CD4-positive, alpha-beta T cell treated with Interleukin-4 for 1 hour (primary cell): ENCODE data around the gene PIK3IP1.

Source experiments
- DNase-seq, 2 donors: peaks; one replicate each; pipeline ENCODE4 v3.0.0-alpha.2; 2020 to 2022

PIK3IP1 gene

DNA sequence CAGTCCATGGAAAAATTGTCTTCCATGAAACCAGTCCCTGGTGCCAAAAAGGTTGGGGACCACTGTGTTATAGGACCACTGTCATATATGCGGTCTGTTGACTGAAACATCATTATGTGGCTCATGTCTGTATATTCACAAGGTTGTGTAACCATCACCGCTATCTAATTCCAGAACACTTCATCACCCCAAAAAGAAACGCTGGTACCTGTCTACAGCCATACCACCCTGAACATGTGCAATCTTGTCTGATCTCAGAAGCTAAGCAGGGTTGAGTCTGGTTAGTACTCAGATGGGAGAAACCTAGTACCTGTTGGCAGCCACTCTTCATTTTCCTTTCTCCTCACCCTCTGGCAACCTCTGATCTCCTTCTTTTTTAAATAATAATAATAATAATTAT lies 12.9 kb upstream of the PIK3IP1 start:
- DNase-seq, result no peak

DNA sequence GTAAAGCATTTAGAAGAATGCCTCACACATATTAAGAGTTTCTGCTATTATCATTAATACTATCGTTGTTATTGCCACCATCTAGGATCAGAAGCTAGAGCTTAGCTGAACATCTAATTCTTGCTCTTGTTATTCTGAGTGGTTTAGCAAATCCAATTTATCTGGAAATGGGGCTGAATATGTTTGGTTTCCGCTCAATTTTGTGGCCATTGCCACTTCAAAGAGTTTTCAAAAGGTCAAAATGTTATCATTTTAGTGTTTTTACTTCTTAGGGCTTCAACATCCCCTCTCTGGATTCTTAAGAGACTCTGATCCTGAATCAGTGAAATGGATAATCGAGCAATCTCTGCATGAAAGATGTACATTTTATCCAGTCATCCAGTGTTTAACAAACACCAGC lies 10.2 kb upstream of the PIK3IP1 start:
- no peak for DNase-seq

DNA sequence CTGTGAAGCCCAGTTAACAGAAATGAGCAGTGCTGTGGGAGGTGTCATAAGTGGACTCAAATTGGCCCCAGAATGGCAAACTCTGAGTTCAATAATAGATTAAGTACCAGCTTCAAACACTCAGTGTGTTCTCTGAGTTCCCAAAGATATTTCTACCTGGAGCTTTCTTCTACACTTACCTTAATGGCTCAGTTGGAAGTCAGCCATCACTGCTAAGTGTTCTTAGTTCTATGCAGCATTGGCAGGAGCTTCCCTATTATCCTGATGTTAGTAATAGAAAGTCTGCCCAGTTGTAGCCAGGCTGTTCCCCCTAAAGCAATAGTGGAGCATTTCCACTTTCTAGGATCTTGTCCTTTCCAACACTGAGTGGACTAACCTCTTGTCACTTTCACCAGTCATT lies 9.7 kb upstream of the PIK3IP1 start:
- no peak for DNase-seq

DNA sequence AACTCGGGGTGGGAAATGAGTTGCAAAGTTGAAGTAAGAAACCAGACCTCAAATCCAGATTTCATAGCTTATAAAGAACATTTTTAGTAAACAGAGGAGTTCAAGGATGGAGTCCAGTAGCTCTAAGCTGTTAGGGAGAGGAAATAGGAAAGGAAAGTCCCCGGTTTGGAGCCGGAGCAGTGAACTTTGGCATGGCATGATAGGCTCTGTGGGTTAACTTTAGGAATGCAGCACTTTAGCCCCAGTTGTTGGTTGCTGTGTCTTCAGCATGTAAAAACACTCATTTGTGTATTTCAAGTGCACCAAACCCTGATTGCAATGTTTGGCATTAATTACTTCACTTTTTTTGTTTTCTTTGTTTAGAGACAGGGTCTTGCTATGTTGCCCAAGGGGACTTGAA lies 8.6 kb upstream of the PIK3IP1 start:
- no peak for DNase-seq

DNA sequence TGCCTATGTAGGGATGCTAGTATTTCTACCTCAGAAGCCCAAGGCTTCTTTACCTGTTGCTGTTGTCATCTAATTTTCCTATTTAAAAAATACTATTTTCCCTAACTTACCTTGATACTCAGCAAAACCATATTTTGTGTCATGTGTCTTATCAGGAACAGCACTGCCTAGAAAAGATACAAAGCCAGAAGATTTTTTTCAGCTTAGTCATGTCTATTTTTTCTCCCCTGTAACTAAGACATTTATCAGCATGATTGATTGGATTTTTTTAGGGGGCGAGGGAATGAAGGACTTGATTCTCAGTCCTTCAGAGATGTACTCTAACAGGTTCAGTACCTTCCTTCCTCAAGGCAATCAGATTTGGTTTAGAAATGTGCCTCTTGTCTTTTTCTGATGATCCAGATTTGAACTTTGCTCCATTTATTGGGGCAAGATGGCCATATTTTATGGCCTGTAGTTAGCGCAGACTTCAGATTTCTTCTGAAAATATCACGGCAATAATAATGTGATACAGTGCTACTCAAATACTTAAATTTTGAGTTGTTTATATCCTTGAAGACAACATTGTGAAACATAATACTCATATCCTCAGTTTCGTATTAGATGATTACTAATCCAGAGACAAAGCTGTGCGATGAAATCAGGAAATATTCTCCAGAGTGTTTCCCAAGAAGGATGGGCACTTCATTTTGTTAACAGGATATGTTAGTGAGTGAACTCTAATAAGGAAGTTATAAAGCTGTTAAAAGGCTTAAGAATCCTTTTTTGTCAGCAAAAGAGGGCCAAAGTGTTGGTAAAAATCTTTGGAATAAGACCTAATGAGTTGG lies 3.8 kb upstream of the PIK3IP1 start:
- no peak for DNase-seq

DNA sequence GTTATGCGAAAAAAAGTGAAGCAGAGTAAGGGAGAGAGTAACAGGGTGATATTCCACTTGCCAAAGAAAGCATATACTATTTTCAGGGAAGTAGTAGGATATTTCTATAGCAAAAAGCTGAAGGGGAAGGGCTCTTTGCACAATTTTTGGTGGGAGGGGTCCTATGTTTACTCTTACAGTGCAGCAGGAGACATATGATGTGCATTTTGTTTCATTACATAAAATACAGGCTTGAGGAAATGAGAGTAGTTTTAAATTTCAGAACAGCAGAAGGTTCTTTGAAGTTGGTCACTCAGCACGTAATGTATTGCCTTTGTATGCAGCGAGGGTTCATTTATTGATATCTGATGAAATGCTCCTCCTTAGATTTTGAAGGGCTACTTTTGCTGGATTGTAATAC lies 3.1 kb upstream of the PIK3IP1 start:
- no peak for DNase-seq

DNA sequence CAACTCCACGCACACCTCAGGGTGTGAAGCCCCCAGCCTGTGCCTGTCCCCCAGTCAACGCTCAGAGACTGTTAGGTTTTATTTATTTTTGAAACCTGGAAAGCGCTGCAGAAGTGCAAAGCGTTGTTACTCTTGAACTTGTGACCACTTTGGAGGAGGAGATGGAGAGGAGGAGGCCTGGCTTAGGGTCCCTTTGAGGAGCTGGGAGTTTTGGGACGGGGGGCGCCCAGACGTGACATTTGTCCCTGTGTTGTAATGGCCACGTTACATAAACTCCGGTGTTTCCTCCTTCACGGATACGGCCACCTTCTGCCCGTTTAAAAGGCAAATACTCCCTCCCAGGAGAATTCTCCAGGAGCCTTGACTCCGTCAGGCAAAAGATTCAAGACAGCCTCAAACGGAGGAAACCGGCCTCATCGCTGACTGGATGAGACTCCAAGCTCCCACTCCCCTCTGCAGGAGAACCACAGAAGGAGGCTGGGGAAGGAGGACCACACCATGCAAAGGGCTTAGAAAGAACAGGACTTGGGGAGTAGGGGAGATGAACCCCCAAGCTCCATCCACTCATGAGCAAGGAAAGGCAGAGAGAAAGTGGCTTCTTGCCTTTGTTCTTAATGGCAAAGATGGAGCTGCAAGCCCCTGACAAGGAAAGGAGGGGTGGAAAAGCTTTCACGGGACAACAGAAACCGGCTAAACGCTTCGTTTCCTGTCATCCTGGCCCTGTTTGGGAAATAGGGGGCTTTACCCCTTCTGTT lies 630 bp downstream of the PIK3IP1 start:
- DNase-seq, result peak in 1 of 2 donors; percentile 48

DNA sequence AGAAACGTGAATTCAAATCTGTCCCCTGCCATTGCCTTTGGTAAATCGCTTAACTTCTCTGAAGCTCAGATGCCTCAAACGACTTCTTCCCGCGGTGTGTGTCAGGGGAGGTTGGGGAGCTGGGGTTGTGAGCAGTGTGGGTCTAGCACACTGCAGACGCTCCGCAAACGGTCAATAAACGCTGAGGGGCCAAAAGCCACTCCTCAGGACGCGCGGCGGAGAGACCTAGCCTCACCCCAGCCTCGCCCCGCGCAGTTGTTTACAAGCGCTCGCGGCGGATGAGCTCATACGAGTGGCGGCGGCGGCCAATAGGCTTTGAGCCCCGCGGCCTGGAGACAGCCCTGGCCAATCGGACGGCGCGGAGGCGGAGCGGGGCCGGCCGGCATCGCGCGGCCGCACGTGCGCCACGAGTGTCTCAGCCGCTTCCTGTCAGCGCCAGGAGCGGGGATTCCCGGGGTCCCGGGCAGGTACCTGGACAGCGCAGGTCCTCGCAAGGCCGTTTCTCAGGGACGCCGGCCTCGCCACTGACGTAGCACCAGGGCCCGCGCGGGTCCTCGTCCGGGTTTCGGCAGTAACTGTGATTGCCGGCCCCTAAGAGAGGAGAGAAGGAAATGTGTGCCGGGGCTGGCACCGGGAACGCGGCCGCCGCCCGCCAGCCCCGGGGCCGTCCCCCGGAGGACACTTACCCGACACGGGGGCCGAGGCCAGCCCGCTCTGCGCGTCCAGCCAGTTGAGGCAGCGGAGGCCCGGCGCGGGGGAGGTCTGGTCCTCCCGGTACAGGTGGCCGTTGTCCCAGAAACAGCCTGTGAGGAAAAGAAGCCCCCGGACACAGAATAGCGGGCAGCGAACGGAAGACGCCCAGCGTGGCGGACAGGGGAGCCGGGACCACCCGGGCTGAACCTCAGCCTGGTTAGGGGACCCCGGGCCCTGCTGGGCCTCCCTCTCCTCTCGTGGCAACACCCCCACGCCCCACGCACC lies 1.5 kb downstream of the PIK3IP1 start:
- peak; percentile 96 to 97 for DNase-seq

DNA sequence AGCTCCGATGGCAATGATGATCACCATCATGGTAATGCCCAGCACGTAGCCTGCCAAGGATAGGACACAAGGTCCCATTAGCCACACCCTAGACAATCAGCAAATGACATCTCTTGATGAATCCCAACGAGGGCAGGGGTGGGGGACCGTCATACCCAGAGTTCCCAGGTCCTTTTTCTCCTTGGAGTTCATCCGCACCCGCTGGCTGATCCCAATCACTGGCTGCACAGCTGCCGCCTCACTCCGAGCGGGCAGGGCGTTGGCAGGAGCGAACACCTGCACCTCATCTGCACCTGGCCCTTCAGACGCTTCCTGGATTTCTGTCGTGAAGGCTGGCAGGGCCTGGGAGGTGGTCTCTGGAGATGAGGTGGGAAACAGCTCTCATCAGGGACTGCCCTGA lies 2.9 kb downstream of the PIK3IP1 start:
- DNase-seq, result no peak

DNA sequence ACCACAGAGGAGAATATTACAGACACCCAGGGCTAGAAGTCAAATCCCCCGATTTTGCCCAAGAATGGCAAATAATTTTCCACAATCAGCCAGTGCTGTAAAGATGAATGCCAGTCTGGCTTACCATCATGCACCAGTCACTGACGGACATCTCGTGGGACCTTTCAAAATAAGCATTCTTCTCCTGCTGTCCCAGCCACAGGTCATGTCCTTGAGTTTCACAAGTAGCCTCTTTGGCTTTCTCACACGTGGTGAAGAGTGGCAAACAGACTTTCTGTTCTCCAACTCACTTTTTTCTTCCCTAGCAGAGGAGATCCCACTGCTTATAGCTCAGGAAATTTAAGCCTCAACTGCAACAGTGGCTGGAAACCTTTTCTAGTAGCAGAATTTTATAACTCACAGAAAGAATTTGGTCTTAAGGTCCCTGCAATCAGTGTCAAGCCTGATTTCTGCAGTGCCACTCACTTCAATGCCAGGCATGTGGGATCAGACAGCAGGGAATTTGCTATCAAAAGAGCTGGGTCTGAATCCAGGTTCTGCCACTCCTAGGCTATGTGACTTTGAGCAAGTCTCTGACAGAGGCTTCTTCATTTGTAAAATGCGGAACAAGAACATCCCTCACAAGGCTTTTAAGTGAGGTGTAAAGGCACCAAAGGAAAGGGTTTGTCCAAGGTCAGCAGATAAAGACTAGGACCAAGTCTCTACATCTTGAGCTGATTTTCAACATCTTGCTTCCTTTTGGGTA lies 3.6 kb downstream of the PIK3IP1 start:
- no peak for DNase-seq

DNA sequence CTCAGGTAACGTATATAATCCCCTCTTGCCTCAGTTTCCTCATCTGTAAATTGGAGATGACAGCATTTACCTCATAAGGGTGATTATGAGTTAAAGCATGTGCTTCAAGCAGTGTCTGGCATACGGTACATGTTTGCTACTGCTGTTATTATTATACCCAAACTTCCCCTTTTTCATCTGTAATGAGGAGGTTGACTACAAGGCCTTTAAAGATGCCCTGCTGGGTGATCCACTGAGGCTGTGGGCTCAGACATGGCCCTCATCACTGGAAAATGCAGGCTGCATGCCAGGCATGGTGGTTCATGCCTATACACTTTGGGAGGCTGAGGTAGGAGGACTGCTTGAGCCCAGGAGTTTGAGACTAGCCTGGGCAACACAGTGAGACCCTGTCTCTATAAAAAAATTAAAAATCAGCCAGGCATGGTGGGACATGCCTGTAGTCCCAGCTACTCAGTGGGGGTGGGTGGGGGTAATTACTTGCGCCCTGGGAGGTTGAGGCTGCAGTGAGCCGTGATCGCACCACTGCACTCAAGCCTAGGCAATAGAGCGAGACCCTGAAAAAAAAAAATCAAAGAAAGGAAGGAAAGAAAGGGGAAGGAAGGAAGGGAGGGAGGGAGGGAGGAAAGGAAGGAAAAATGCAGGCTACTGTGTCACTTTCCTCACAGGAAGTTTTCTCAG lies 4.3 kb downstream of the PIK3IP1 start:
- no peak for DNase-seq

DNA sequence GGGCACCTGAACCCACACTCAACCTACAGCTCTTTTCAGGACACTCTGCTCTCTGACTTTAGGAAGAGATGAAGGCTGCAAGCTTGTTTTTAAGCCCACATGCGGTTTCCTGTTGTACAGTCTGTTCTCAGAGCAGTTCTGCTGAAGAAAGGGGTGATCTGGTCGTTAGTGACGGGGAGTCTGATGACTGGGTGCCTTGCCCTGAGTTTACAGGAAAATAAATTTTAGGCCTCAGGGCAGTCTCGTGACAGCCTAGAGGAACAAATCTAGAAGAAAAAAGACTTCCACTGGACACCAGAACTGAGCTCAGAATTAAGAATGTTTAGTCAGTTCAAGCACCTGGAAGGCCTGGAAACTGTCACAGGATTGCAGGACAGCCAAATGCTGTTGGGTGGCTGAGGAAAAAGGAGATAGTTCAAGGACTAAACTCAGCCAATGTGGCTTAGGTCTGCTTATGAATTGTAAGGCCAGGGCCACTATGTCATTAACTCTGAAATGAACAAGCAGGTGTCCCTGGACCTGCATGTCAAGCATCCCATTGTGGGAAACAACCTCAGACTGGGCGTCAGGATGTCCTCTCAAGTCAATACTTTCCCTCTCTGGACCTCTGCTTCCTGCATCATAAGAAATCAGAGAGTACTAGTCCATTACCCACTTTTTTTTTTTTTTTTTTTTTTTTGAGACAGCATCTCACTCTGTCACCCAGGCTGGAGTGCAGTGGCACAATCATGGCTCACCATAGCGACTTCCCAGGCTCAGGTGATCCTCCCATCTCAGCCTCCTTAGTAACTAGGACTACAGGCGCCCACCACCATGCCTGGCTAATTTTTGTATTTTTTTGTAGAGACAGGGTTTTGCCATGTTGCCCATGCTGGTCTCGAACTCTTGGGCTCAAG lies 5.7 kb downstream of the PIK3IP1 start:
- DNase-seq, result peak; percentile 88 to 90

DNA sequence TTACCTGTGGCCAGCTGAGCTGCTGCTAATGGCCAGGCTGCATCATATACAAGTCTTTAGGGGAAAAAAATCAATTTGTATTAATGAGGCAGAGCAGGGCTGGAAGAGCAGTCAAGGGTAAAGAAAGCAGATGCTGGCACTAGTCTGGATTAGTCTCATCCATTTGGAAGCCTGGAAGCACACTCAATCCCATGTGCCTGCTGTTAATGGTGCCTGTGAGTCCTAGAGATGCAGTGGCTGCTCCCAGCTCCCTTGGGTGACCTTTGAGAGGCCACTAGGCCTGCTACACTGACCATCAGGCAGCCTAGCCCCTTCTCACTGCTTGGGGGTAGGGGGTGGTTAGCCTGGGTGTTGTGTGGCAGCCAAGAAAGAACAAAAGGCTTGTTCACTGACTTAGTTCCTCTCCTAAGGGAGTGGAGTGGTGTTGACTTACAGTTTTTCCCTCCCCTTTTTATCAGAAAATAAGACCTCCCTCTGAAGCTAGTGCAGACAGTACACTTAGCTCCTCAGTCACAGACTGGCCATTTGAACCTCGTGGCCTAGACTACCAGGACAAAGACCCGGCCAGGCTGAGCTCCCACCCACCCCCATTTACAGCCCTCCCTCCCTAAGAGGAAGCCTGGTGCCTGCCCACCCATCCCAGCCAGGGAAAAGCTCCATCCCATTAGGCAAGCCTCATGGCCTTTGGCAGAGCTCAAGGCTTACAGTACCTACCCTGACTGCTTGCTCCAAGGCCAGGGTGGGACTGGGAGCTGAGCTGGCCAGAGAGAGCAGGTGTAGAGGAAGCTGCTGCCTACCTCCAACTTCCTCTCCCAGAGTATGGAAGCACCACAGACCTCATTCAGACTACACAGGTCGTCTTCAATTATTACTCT lies 7.8 kb downstream of the PIK3IP1 start:
- DNase-seq, result no peak

DNA sequence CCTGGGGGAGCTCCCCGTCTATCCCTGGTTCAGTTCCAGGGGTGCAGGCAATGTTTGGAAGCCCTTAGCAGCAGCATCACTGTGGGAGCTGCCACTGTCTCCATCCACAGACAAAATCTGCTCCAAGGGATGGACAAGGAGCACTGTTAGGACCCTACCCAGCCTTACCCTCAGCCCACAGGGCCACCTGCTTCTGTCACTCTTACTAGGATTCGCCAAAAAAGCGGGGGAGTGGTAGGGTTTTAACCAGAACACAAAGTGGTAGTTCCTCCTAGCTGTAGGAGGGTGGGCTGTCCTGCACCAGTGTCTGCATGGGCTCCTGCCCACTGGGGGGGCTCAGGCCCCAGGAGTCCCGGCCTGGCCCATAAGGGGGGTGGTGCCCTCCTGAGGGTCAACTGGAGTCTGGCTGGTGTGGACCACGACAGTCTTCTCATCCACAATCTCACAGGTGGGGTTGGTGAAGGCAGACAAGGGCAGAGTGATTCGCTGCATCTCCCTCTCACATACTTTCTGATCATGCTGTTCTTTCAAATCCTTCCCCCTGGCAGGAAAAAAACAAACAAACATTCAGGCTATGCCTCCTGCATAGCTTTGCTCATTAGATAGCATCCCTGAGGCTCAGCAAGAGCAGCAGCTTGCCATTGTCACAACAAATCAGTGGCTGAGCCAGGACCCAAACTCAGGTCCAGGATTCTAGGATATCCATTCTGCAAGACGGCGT lies 9.4 kb downstream of the PIK3IP1 start:
- DNase-seq, result no peak

DNA sequence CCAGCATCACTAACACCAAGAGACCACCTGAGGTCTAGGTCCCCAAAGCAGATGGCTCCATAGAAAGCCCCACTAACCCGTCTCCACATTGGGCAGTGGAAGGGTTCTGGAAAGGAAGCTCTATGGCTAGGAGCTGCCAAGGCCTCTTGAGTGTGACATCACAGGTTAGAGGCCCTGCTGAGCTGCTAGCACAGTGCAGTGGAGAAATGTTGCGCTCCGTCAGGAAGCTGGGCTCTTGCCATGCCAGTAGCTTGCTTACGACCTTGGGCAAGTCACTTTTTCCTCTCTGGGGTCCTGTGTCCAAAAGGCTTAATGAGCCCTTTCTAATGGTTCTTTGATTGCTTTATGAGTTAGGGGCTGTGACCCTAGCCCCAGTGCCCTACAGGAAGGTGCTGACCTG lies 10.6 kb downstream of the PIK3IP1 start:
- DNase-seq, result no peak

DNA sequence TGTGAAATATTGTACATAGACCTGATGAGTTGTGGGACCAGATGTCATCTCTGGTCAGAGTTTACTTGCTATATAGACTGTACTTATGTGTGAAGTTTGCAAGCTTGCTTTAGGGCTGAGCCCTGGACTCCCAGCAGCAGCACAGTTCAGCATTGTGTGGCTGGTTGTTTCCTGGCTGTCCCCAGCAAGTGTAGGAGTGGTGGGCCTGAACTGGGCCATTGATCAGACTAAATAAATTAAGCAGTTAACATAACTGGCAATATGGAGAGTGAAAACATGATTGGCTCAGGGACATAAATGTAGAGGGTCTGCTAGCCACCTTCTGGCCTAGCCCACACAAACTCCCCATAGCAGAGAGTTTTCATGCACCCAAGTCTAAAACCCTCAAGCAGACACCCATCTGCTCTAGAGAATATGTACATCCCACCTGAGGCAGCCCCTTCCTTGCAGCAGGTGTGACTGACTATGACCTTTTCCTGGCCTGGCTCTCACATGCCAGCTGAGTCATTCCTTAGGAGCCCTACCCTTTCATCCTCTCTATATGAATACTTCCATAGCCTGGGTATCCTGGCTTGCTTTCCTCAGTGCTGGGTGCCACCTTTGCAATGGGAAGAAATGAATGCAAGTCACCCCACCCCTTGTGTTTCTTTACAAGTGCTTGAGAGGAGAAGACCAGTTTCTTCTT lies 12.3 kb downstream of the PIK3IP1 start:
- peak in 1 of 2 donors; percentile 17 for DNase-seq

DNA sequence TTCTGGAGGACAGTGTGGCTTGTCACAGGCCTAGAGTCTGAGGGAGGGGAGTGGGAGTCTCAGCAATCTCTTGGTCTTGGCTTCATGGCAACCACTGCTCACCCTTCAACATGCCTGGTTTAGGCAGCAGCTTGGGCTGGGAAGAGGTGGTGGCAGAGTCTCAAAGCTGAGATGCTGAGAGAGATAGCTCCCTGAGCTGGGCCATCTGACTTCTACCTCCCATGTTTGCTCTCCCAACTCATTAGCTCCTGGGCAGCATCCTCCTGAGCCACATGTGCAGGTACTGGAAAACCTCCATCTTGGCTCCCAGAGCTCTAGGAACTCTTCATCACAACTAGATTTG lies 13.0 kb downstream of the PIK3IP1 start:
- DNase-seq, result no peak

DNA sequence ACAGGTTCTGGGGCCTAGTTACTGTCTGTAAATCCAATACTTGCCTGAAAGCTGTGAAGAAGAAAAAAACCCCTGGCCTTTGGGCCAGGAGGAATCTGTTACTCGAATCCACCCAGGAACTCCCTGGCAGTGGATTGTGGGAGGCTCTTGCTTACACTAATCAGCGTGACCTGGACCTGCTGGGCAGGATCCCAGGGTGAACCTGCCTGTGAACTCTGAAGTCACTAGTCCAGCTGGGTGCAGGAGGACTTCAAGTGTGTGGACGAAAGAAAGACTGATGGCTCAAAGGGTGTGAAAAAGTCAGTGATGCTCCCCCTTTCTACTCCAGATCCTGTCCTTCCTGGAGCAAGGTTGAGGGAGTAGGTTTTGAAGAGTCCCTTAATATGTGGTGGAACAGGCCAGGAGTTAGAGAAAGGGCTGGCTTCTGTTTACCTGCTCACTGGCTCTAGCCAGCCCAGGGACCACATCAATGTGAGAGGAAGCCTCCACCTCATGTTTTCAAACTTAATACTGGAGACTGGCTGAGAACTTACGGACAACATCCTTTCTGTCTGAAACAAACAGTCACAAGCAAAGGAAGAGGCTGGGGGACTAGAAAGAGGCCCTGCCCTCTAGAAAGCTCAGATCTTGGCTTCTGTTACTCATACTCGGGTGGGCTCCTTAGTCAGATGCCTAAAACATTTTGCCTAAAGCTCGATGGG lies 13.5 kb downstream of the PIK3IP1 start:
- DNase-seq, result peak; percentile 58 to 66
